ENCODE data around the gene KLK12. TPM values are rescaled to one million over a fixed set of nuclear protein-coding genes. Genes with fewer than 3 reads are reported as not detected.

Gene KLK12
- total RNA-seq, 5 donors from 2014 or later (not counting 1 experiment from before 2014, with no cell fraction given), result not detected

DNA sequence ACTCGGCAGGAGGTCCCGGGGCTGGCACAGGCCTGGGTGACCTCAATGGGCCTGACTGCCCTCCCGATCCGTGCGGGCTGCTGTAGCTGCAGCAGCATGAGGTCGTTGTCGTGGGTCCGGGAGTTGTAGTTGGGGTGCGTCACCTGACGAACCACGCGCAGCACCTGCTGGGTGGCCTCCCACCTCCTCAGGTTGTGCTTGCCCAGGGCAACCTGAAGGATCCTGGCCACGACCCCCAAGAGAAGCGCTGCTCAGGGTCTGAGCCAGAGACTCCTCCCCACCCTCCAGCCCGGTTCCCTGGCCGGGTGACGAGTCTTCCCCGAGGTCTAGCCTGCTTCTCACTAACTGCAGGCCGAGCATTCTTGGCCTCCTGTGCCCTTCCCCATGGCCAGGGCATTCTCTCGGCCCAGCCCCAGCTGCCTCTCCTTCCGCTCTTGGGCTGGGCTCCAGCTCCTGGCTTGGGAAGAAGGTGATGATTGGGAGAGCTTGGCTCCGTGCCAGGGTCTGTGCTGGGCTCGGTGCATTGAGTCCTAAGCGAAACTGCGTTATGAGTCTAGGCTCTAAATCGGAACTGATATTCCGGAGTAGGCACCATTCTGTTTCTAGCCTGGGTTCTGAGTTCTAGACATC is 44.8 kb upstream of the KLK12 start:
- no peak for ATAC-seq (replicated peaks in 1 of 4)

GRCh38 chr19:51078731-51079130 is 43.9 kb upstream of the KLK12 start:
- H3K4me1 ChIP-seq (ENCODE audit: control insufficient read depth in 1 of 2, extremely low read depth in 1 of 2, insufficient read depth in 2 of 2, low read length in 2 of 2), result no peaks in the 10 kb centered on the region
- CTCF ChIA-PET, result no interaction called here
- no peak overlapping the region for H3K27ac ChIP-seq (ENCODE audit: low read length)
- H3K4me1 Mint-ChIP-seq, result no peaks in the 10 kb centered on the region
- peaks cover 20 to 27% of the 10 kb centered on the region in 2 donors for H3K27me3 Mint-ChIP-seq
- DNase-seq (no peak), ATAC-seq (replicated peaks in 1 of 4) (no peak)
- 77% methylated on average over 6 of the region's 6 CpGs for WGBS (ENCODE audit: insufficient coverage)
- H3K9me3 Mint-ChIP-seq, result peaks cover 6% of the 10 kb centered on the region in 3 donors
- no peak overlapping the region for H3K4me3 ChIP-seq (ENCODE audit: control insufficient read depth in 1 of 2, extremely low read depth in 1 of 2, low read length in 1 of 2)
- H3K9me3 ChIP-seq, result no peaks in the 10 kb centered on the region
- no peak overlapping the region for H3K27ac Mint-ChIP-seq
- no peaks in the 10 kb centered on the region for H3K36me3 Mint-ChIP-seq
- POLR2A ChIA-PET, result no interaction called here
- no peaks in the 10 kb centered on the region for H3K36me3 ChIP-seq (ENCODE audit: control insufficient read depth in 2 of 2, extremely low read depth in 1 of 2, insufficient read depth in 1 of 2, low read length in 1 of 2)
- H3K27me3 ChIP-seq (replicated peaks in 1 of 2; ENCODE audit: control insufficient read depth in 2 of 2, extremely low read depth in 1 of 2, insufficient read depth in 2 of 2, low read length in 1 of 2), result peaks cover 0 to 19% of the 10 kb centered on the region in 2 experiments
- H3K4me3 Mint-ChIP-seq, result no peak overlapping the region

More for the DNA sequence above, 44.8 kb upstream of the KLK12 start:
- CTCF ChIA-PET, result no interaction called here
- no peak overlapping the region for H3K4me3 Mint-ChIP-seq
- Histone ChIP-seq H3K27ac (ENCODE audit: low read length) (no peak overlapping the region), H3K9me3 (no peaks in the 10 kb centered on the region), H3K4me1 (ENCODE audit: control insufficient read depth in 1 of 2, extremely low read depth in 1 of 2, insufficient read depth in 2 of 2, low read length in 2 of 2) (no peaks in the 10 kb centered on the region), H3K27me3 (replicated peaks in 1 of 2; ENCODE audit: control insufficient read depth in 2 of 2, extremely low read depth in 1 of 2, insufficient read depth in 2 of 2, low read length in 1 of 2) (peaks cover 0 to 24% of the 10 kb centered on the region in 2 experiments), H3K4me3 (ENCODE audit: control insufficient read depth in 1 of 2, extremely low read depth in 1 of 2, low read length in 1 of 2) (no peak overlapping the region), H3K36me3 (ENCODE audit: control insufficient read depth in 2 of 2, extremely low read depth in 1 of 2, insufficient read depth in 1 of 2, low read length in 1 of 2) (no peaks in the 10 kb centered on the region)
- DNase-seq, result no peak
- H3K27ac Mint-ChIP-seq, result no peak overlapping the region
- no peaks in the 10 kb centered on the region for H3K4me1 Mint-ChIP-seq
- POLR2A ChIA-PET, result no interaction called here
- 92% methylated on average over 26 of the region's 27 CpGs for WGBS (ENCODE audit: insufficient coverage)
- H3K9me3 Mint-ChIP-seq, result no peaks in the 10 kb centered on the region
- H3K36me3 Mint-ChIP-seq, result no peaks in the 10 kb centered on the region
- peaks cover 16 to 24% of the 10 kb centered on the region in 2 donors for H3K27me3 Mint-ChIP-seq

DNA sequence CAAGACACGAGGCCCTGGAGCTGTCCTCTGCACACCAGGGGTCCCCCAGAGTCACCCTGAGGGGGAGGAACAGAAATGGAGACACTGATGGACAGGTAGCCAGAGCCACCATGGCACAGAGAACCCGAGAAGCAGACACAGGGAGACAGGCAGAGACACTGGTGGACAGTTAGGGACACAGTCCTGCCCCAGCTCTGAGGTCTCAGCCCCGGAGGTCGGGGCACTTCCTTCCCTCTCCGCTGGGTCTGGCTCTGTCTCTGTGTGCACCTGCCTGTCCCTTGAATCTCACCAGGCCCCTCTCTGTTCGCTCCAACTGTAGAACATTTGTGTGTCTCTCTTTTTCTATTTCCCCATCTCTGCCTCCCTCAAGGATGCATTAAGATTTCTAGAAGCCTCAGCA is 43.3 kb upstream of the KLK12 start:
- no peak overlapping the region for H3K4me3 ChIP-seq (ENCODE audit: control insufficient read depth in 1 of 2, extremely low read depth in 1 of 2, low read length in 1 of 2)
- no peaks in the 10 kb centered on the region for H3K36me3 ChIP-seq (ENCODE audit: control insufficient read depth in 2 of 2, extremely low read depth in 1 of 2, insufficient read depth in 1 of 2, low read length in 1 of 2)
- peaks cover 0 to 17% of the 10 kb centered on the region in 2 experiments for H3K27me3 ChIP-seq (replicated peaks in 1 of 2; ENCODE audit: control insufficient read depth in 2 of 2, extremely low read depth in 1 of 2, insufficient read depth in 2 of 2, low read length in 1 of 2)
- 57% methylated on average over 5 of the region's 6 CpGs for WGBS (ENCODE audit: insufficient coverage)
- Mint-ChIP-seq H3K4me3 (no peak overlapping the region), H3K9me3 (peaks cover 6 to 8% (median 8%) of the 10 kb centered on the region in 3 donors), H3K27me3 (peaks cover 18 to 26% of the 10 kb centered on the region in 2 donors), H3K36me3 (no peaks in the 10 kb centered on the region), H3K4me1 (no peaks in the 10 kb centered on the region), H3K27ac (no peak overlapping the region)
- CTCF ChIA-PET, result no interaction called here
- DNase-seq (no peak), ATAC-seq (replicated peaks in 1 of 4) (no peak)
- no peak overlapping the region for H3K27ac ChIP-seq (ENCODE audit: low read length)
- H3K9me3 ChIP-seq, result no peaks in the 10 kb centered on the region
- POLR2A ChIA-PET, result no interaction called here
- no peaks in the 10 kb centered on the region for H3K4me1 ChIP-seq (ENCODE audit: control insufficient read depth in 1 of 2, extremely low read depth in 1 of 2, insufficient read depth in 2 of 2, low read length in 2 of 2)

DNA sequence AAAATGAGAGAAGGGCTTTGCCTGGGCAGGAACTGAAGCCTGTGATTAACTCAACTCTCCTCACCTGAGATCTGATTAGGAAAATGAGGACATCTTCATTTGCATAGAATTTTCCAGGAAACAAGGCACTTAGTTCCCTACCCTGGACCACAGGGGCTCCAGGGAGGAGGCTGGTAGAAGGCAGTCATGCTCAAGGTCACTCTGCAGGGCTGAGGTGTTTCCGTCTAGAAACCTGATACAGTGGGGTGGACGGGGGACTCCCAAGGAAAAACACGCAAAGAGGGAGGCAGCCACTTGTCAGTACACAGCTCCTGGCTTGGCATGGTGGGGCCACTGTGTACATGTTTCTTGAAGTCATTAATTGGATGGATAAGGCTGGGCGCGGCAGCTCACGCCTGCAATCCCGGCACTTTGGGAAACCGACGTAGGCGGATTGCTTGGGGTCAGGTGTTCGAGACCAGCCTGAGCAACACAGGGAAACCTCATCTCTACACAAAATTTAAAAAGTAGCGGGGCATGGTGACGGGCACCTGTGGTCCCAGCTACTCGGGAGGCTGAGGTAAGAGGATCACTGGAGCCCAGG is 41.9 kb upstream of the KLK12 start:
- no peak overlapping the region for H3K27ac Mint-ChIP-seq
- no peak overlapping the region for H3K4me3 Mint-ChIP-seq

GRCh38 chr19:51075998-51076397 is 41.2 kb upstream of the KLK12 start:
- POLR2A ChIA-PET, result no interaction called here
- Mint-ChIP-seq H3K4me3 (no peak overlapping the region), H3K27me3 (peaks cover 8 to 23% of the 10 kb centered on the region in 2 donors), H3K36me3 (no peaks in the 10 kb centered on the region), H3K27ac (no peak overlapping the region), H3K4me1 (no peaks in the 10 kb centered on the region), H3K9me3 (peaks cover 6 to 9% (median 8%) of the 10 kb centered on the region in 3 donors)
- DNase-seq (no peak), ATAC-seq (replicated peaks in 1 of 4) (no peak)
- H3K9me3 ChIP-seq, result no peaks in the 10 kb centered on the region
- CTCF ChIA-PET, result no interaction called here
- H3K36me3 ChIP-seq (ENCODE audit: control insufficient read depth in 2 of 2, extremely low read depth in 1 of 2, insufficient read depth in 1 of 2, low read length in 1 of 2), result no peaks in the 10 kb centered on the region
- no peak overlapping the region for H3K27ac ChIP-seq (ENCODE audit: low read length)
- WGBS (ENCODE audit: insufficient coverage), result 96% methylated on average over 3 of the region's 5 CpGs
- H3K4me1 ChIP-seq (ENCODE audit: control insufficient read depth in 1 of 2, extremely low read depth in 1 of 2, insufficient read depth in 2 of 2, low read length in 2 of 2), result no peaks in the 10 kb centered on the region
- H3K27me3 ChIP-seq (replicated peaks in 1 of 2; ENCODE audit: control insufficient read depth in 2 of 2, extremely low read depth in 1 of 2, insufficient read depth in 2 of 2, low read length in 1 of 2), result peaks cover 0 to 7% of the 10 kb centered on the region in 2 experiments
- H3K4me3 ChIP-seq (ENCODE audit: control insufficient read depth in 1 of 2, extremely low read depth in 1 of 2, low read length in 1 of 2), result no peak overlapping the region

More for the DNA sequence above, 41.9 kb upstream of the KLK12 start:
- Mint-ChIP-seq H3K9me3 (peaks cover 6 to 9% (median 8%) of the 10 kb centered on the region in 3 donors), H3K4me1 (no peaks in the 10 kb centered on the region), H3K36me3 (no peaks in the 10 kb centered on the region), H3K27me3 (peaks cover 10 to 23% of the 10 kb centered on the region in 2 donors)
- Histone ChIP-seq H3K36me3 (ENCODE audit: control insufficient read depth in 2 of 2, extremely low read depth in 1 of 2, insufficient read depth in 1 of 2, low read length in 1 of 2) (no peaks in the 10 kb centered on the region), H3K4me1 (ENCODE audit: control insufficient read depth in 1 of 2, extremely low read depth in 1 of 2, insufficient read depth in 2 of 2, low read length in 2 of 2) (no peaks in the 10 kb centered on the region), H3K27ac (ENCODE audit: low read length) (no peak overlapping the region), H3K4me3 (ENCODE audit: control insufficient read depth in 1 of 2, extremely low read depth in 1 of 2, low read length in 1 of 2) (no peak overlapping the region), H3K27me3 (replicated peaks in 1 of 2; ENCODE audit: control insufficient read depth in 2 of 2, extremely low read depth in 1 of 2, insufficient read depth in 2 of 2, low read length in 1 of 2) (peaks cover 0 to 10% of the 10 kb centered on the region in 2 experiments), H3K9me3 (no peaks in the 10 kb centered on the region)
- 84% methylated on average over 12 of the region's 14 CpGs for WGBS (ENCODE audit: insufficient coverage)
- ATAC-seq (replicated peaks in 1 of 4) (no peak), DNase-seq (no peak)
- CTCF ChIA-PET, result no interaction called here
- POLR2A ChIA-PET, result no interaction called here

DNA sequence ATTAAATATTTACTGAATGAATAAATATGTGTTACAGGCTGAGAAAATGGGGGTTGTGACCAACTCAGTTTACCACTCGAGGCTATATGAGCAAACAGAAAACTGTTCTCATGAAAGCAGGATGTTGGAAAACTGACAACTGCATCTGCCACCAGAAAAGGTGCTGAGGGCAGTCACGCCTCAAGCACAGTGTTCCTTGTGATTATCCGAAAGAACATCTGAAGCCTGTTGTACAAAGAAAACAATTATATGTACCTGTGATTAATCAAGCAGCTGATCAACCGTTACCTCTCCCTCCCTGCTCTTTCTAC is 36.2 kb upstream of the KLK12 start:
- Histone ChIP-seq H3K27me3 (replicated peaks in 1 of 2; ENCODE audit: control insufficient read depth in 2 of 2, extremely low read depth in 1 of 2, insufficient read depth in 2 of 2, low read length in 1 of 2) (peaks cover 2 to 13% of the 10 kb centered on the region in 2 experiments), H3K9me3 (no peaks in the 10 kb centered on the region), H3K4me1 (ENCODE audit: control insufficient read depth in 1 of 2, extremely low read depth in 1 of 2, insufficient read depth in 2 of 2, low read length in 2 of 2) (no peaks in the 10 kb centered on the region), H3K27ac (ENCODE audit: low read length) (no peak overlapping the region), H3K36me3 (ENCODE audit: control insufficient read depth in 2 of 2, extremely low read depth in 1 of 2, insufficient read depth in 1 of 2, low read length in 1 of 2) (no peaks in the 10 kb centered on the region), H3K4me3 (ENCODE audit: control insufficient read depth in 1 of 2, extremely low read depth in 1 of 2, low read length in 1 of 2) (no peak overlapping the region)
- ChIA-PET POLR2A (no interaction called here), CTCF (no interaction called here)
- Mint-ChIP-seq H3K4me1 (peaks cover 0 to under 1% (median 0%) of the 10 kb centered on the region in 3 donors), H3K4me3 (no peak overlapping the region), H3K27me3 (peaks cover 20 to 33% of the 10 kb centered on the region in 2 donors), H3K27ac (no peak overlapping the region), H3K9me3 (peaks cover 6 to 13% (median 9%) of the 10 kb centered on the region in 3 donors), H3K36me3 (no peaks in the 10 kb centered on the region)
- DNase-seq, result no peak
- no CpG with 5 or more reads among the region's 4 CpGs for WGBS (ENCODE audit: insufficient coverage)
- no peak for ATAC-seq (replicated peaks in 1 of 4)

Data from T-cell (primary cell).